Chondrocyte (in vitro differentiated cells): ENCODE data around the gene PTPDC1. TPM values are rescaled to one million over a fixed set of nuclear protein-coding genes. Genes with fewer than 3 reads are reported as not detected.

Experiments used
- DNase-seq: peaks from one replicate; pipeline ENCODE4 v3.0.0; 2021; ENCODE audit warnings: mixed read lengths, low spot score
- H3K27ac Mint-ChIP-seq: one replicate; pipeline ENCODE4 v1.8.0; 2021; ENCODE audit warnings: mild to moderate bottlenecking, moderate library complexity, mixed read lengths; ENCODE audit not compliant: unreplicated experiment
- H3K27me3 Mint-ChIP-seq: 2 replicates; pipeline ENCODE4 v1.8.0; 2021; ENCODE audit warnings: low read depth, mixed read lengths
- H3K36me3 Mint-ChIP-seq: 2 replicates; pipeline ENCODE4 v1.8.0; 2021; ENCODE audit warnings: low read depth, mixed read lengths
- H3K4me1 Mint-ChIP-seq: 2 replicates; pipeline ENCODE4 v1.8.0; 2021; ENCODE audit warnings: low read depth, mild to moderate bottlenecking, mixed read lengths
- H3K4me3 Mint-ChIP-seq: one replicate; pipeline ENCODE4 v1.8.0; 2021; ENCODE audit warnings: mild to moderate bottlenecking, moderate library complexity, mixed read lengths; ENCODE audit not compliant: unreplicated experiment
- H3K9me3 Mint-ChIP-seq: 2 replicates; pipeline ENCODE4 v1.8.0; 2021; ENCODE audit warnings: low read depth, mixed read lengths
- CTCF ChIP-seq: fragments of 200-600 bp; sonication (generic); IDR thresholded peaks from 2 replicates; pipeline ENCODE4 v1.5.0; 2021; ENCODE audit warnings: antibody characterized with exemption, mild to moderate bottlenecking, moderate library complexity
- long read RNA-seq: library from polyadenylated mRNA; stranded (forward); transcript quantifications from one replicate; pipeline ENCODE4 v2.0.0, GENCODE V29; 2021
- total RNA-seq: library from RNA; stranded (reverse); gene quantifications from 3 replicates; pipeline ENCODE4 v1.2.1, GENCODE V29; 2021

Gene PTPDC1
- 14.9 to 24.0 TPM (median 16.0 TPM) in 3 replicates for total RNA-seq
- long read RNA-seq, full-length matches to known transcripts: 10 of 23 reads
- long read RNA-seq, partial matches to known transcripts: 2 of 23 reads
- long read RNA-seq, other reads (novel, unspliced or antisense): 11 of 23 reads

GRCh38 chr9:94084314-94084713, at the start of gene PTPDC1:
Gene PTPDC1 (plus strand): TSS chr9:94084464. CDS start chr9:94084531, 67 bp downstream.
- H3K27me3 Mint-ChIP-seq: no peaks in the 10 kb centered on the region
- no peak for DNase-seq
- H3K9me3 Mint-ChIP-seq: no peaks in the 10 kb centered on the region
- no peak for TF ChIP-seq CTCF
- H3K4me1 Mint-ChIP-seq: peaks cover 36% of the 10 kb centered on the region
- peaks cover 9% of the 10 kb centered on the region for H3K36me3 Mint-ChIP-seq
- H3K27ac Mint-ChIP-seq: peak within 1 kb of the TSS; percentile 69
- no peak within 1 kb of the TSS for H3K4me3 Mint-ChIP-seq

DNA sequence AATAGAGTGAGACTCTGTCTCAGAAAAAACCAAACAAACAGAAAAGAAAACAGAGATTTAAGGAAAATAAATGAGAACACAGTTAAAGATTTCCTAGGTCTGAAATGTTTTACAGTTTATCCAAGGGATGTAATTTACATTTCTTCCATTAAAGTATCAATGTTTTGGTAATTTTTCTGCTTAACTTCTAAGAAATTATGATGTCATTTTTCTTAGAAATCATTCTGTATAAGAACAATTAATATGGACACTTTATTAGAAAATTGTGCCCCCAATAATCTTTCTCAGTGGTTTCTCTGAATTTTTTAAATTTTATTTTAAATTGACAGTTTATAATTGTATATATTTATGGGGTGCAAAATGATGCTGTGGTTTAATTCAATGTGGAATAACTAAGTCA, 49.8 kb upstream of the PTPDC1 start:
- H3K4me1 Mint-ChIP-seq: peaks cover 40% of the 10 kb centered on the region
- H3K4me3 Mint-ChIP-seq: no peak overlapping the region
- H3K36me3 Mint-ChIP-seq: peaks cover 9% of the 10 kb centered on the region
- TF ChIP-seq CTCF: no peak
- DNase-seq: no peak
- no peak overlapping the region for H3K27ac Mint-ChIP-seq
- H3K9me3 Mint-ChIP-seq: peaks cover 3% of the 10 kb centered on the region
- H3K27me3 Mint-ChIP-seq: no peaks in the 10 kb centered on the region

GRCh38 chr9:94039786-94040185, 44.5 kb upstream of the PTPDC1 start:
- no peak for DNase-seq
- Mint-ChIP-seq H3K9me3 (peaks cover 6% of the 10 kb centered on the region), H3K4me1 (peaks cover 13% of the 10 kb centered on the region), H3K36me3 (peaks cover 15% of the 10 kb centered on the region), H3K27me3 (no peaks in the 10 kb centered on the region), H3K27ac (no peak overlapping the region), H3K4me3 (no peak overlapping the region)
- no peak for TF ChIP-seq CTCF

GRCh38 chr9:94042516-94043360, 41.5 kb upstream of the PTPDC1 start:
- H3K4me3 Mint-ChIP-seq: no peak overlapping the region
- H3K4me1 Mint-ChIP-seq: peaks cover 9% of the 10 kb centered on the region
- peaks cover 6% of the 10 kb centered on the region for H3K9me3 Mint-ChIP-seq
- H3K27ac Mint-ChIP-seq: no peak overlapping the region
- DNase-seq: no peak
- no peak for TF ChIP-seq CTCF
- no peaks in the 10 kb centered on the region for H3K27me3 Mint-ChIP-seq
- peaks cover 13% of the 10 kb centered on the region for H3K36me3 Mint-ChIP-seq

DNA sequence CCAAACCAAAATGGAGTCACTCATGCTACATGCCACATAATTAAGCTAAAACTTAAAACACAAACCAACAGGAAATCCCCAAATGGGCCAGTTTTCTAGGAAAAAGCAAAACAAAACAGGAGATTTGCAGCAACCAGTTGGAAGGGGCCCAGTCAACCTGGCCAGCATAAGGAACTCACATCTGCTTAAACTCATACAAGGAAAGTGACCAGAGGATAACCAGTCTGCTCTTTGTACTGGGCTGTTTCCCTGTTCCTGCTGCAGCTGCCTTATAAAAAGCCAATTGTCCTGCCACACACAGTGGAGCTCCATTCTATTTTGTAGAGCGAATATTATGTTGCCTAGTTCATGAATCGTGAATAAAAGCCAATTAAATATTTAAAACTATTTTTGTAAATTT, 29.5 kb upstream of the PTPDC1 start:
- Mint-ChIP-seq H3K9me3 (peaks cover 11% of the 10 kb centered on the region), H3K36me3 (peaks cover 8% of the 10 kb centered on the region), H3K4me1 (peaks cover 23% of the 10 kb centered on the region), H3K27ac (no peak overlapping the region), H3K4me3 (no peak overlapping the region), H3K27me3 (no peaks in the 10 kb centered on the region)
- DNase-seq: no peak
- TF ChIP-seq CTCF: no peak
